Left forelimb (tissue), 1 donor: ENCODE measurements around the gene CCDC40.
"Not testable (repeated sequence)": the region's sequence is repeated elsewhere in the genome, so short reads cannot be mapped to it uniquely, and the experiment has no call there.

Source experiments
- DNase-seq: peaks from one replicate; pipeline ENCODE4 v3.0.0-alpha.2; 2018; ENCODE audit warnings: low spot score

CCDC40 gene

GRCh38 chr17:80021600-80021999 is 14.8 kb upstream of the CCDC40 start:
- no peak for DNase-seq

GRCh38 chr17:80023481-80024205 is 12.8 kb upstream of the CCDC40 start:
- peak; percentile 80 for DNase-seq

- DNase-seq = no peak
Observed at GRCh38 chr17:80024206-80024972, 12.1 kb upstream of the CCDC40 start.

- DNase-seq = no peak
Observed at GRCh38 chr17:80025140-80025539, 11.3 kb upstream of the CCDC40 start.

GRCh38 chr17:80025796-80026195 is 10.6 kb upstream of the CCDC40 start:
- no peak for DNase-seq

- DNase-seq = no peak
Observed at GRCh38 chr17:80026359-80027042, 9.9 kb upstream of the CCDC40 start.

GRCh38 chr17:80027043-80027435 is 9.4 kb upstream of the CCDC40 start:
- DNase-seq = no peak

- DNase-seq = no peak
Observed at GRCh38 chr17:80028030-80028429, 8.4 kb upstream of the CCDC40 start.

- DNase-seq = peak; percentile 88
Observed at GRCh38 chr17:80029258-80029974, 7.0 kb upstream of the CCDC40 start.

GRCh38 chr17:80030730-80031410 is 5.6 kb upstream of the CCDC40 start:
- DNase-seq = no peak

GRCh38 chr17:80031691-80032430 is 4.6 kb upstream of the CCDC40 start:
- DNase-seq = no peak

GRCh38 chr17:80032614-80033171 is 3.7 kb upstream of the CCDC40 start:
- DNase-seq = no peak

- no peak for DNase-seq
Observed at GRCh38 chr17:80033840-80034239, 2.6 kb upstream of the CCDC40 start.

GRCh38 chr17:80034791-80035686 is 1.4 kb upstream of the CCDC40 start:
- DNase-seq = peak; percentile 73

GRCh38 chr17:80035687-80035936 is 830 bp upstream of the CCDC40 start, which contains the start of gene TBC1D16:
Gene TBC1D16 (minus strand): TSS chr17:80035872. CDS start chr17:80013547, 22,325 bp downstream.
- DNase-seq = no peak

- DNase-seq = peak; percentile 76
Observed at GRCh38 chr17:80036715-80037477, 454 bp downstream of the CCDC40 start.

- DNase-seq = no peak
Observed at GRCh38 chr17:80043963-80044362, 7.5 kb downstream of the CCDC40 start.

GRCh38 chr17:80045703-80046102 is 9.3 kb downstream of the CCDC40 start:
- no peak for DNase-seq

- DNase-seq = not testable (repeated sequence)
Observed at GRCh38 chr17:80046709-80047108, 10.3 kb downstream of the CCDC40 start.
